VCaP (cell line): ENCODE measurements around the gene HSPA8.

Experiments used
- H3K27ac ChIP-seq: fragments of 450-650 bp; 2 replicates; pipeline ENCODE4 v1.5.1; 2017
- TF ChIP-seq, protein P1 (sequence below): fragments of 450-650 bp; conservative IDR thresholded peaks from 2 replicates; pipeline ENCODE4 v1.5.1; 2017; ENCODE audit warnings: mild to moderate bottlenecking, moderate library complexity

The HSPA8 gene

GRCh38 chr11:123069908-123070821 is 8.2 kb upstream of the HSPA8 start:
- TF ChIP-seq, protein P1, sequence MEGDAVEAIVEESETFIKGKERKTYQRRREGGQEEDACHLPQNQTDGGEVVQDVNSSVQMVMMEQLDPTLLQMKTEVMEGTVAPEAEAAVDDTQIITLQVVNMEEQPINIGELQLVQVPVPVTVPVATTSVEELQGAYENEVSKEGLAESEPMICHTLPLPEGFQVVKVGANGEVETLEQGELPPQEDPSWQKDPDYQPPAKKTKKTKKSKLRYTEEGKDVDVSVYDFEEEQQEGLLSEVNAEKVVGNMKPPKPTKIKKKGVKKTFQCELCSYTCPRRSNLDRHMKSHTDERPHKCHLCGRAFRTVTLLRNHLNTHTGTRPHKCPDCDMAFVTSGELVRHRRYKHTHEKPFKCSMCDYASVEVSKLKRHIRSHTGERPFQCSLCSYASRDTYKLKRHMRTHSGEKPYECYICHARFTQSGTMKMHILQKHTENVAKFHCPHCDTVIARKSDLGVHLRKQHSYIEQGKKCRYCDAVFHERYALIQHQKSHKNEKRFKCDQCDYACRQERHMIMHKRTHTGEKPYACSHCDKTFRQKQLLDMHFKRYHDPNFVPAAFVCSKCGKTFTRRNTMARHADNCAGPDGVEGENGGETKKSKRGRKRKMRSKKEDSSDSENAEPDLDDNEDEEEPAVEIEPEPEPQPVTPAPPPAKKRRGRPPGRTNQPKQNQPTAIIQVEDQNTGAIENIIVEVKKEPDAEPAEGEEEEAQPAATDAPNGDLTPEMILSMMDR = no peak
- H3K27ac ChIP-seq = peak overlapping the region; percentile 82; the same call in 1 of the 2 replicates

GRCh38 chr11:123065621-123066020 is 3.7 kb upstream of the HSPA8 start:
- H3K27ac ChIP-seq = peak overlapping the region; percentile 100; the same call in 1 of the 2 replicates
- TF ChIP-seq, protein P1 = no peak

- TF ChIP-seq, protein P1 = no peak
- peak overlapping the region; percentile 100 for H3K27ac ChIP-seq
Observed at GRCh38 chr11:123063826-123064657, 2.1 kb upstream of the HSPA8 start.

GRCh38 chr11:123062892-123063825 is 1.2 kb upstream of the HSPA8 start:
- TF ChIP-seq, protein P1 = no peak

DNA sequence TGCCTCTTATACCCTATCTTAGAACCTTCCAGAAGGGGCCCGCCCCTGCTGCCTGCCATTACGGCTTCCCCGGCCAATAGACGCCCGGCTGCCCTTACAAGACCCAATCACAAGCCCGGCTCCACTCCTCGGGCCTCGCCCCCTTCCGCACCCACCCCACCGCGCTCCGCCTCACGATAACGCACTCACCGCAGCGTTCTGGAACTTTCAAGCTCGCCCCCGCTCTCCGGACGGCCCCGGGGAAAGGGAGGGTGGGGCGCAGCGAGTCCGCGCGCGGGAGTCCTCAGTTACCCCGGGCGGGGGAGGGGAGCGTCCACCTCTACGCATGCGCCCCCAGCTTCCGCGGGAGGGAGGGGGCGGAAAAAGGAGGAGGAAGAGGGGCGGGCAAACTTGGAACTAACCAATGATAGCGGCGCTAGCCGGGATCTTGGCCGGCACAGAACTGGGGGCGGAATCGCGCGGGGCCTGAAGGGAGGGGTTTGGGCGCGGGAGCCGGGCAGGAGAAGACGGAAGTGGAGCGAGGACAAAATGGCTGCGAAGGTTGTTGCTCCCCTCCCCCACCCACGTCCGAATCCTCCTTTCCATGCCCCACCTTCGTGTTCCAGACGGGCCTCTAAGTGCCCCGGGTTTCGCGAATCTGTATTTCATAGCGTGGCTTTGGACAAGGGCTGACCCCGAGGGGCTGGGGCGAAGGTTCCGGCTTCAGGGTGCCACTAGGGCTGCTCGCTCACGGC is 389 bp upstream of the HSPA8 start:
- peak overlapping the region; percentile 100 for H3K27ac ChIP-seq
- TF ChIP-seq, protein P1 = no peak

More at GRCh38 chr11:123062892-123063825, 1.2 kb upstream of the HSPA8 start:
- peak overlapping the region; percentile 100 for H3K27ac ChIP-seq

GRCh38 chr11:123060277-123061000 is 1.5 kb downstream of the HSPA8 start:
- H3K27ac ChIP-seq = peak overlapping the region; percentile 100
- TF ChIP-seq, protein P1 = no peak

- H3K27ac ChIP-seq = peak overlapping the region; percentile 100
Observed at GRCh38 chr11:123059041-123059920, 2.7 kb downstream of the HSPA8 start.
